Spleen (tissue), 11 donors: ENCODE results near the gene SLIT1. TPM values are rescaled to one million over a fixed set of nuclear protein-coding genes. Genes with fewer than 3 reads are reported as not detected.

ENCODE experiments used
- DNase-seq: peaks from one replicate; pipeline ENCODE4 v3.0.0-alpha.2; 2020
- H3K27ac ChIP-seq, 8 donors: fragments of 200-600 bp; sonication (generic) in 7 of 8; 1 replicate in 4 of 8; 2 replicates in 4 of 8; pipeline versions ENCODE4 v1.5.0 to v1.8.0; 2016 to 2021; ENCODE audit warnings: inconsistent platforms in 4 of 8, mild to moderate bottlenecking in 4 of 8, moderate library complexity in 1 of 8
- H3K27me3 ChIP-seq, 7 donors: fragments of 200-600 bp; sonication (generic) in 6 of 7; replicated peaks in 1 of 7; 1 replicate in 4 of 7; 2 replicates in 3 of 7; pipeline versions ENCODE4 v1.5.0 to v1.8.0; 2016 to 2021; ENCODE audit warnings: inconsistent platforms in 3 of 7, mild to moderate bottlenecking in 1 of 7
- H3K36me3 ChIP-seq, 6 donors: fragments of 200-600 bp; sonication (generic) in 5 of 6; 1 replicate in 4 of 6; 2 replicates in 2 of 6; pipeline versions ENCODE4 v1.5.0 to v1.8.0; 2016 to 2021; ENCODE audit warnings: inconsistent platforms in 2 of 6
- H3K4me1 ChIP-seq, 6 donors: fragments of 200-600 bp; sonication (generic) in 5 of 6; 1 replicate in 3 of 6; 2 replicates in 3 of 6; pipeline versions ENCODE4 v1.5.0 to v1.8.0; 2016 to 2021; ENCODE audit warnings: inconsistent platforms in 3 of 6
- H3K4me3 ChIP-seq, 8 donors: fragments of 200-600 bp; sonication (generic) in 7 of 8; 1 replicate in 4 of 8; 2 replicates in 4 of 8; pipeline versions ENCODE4 v1.5.0 to v1.8.0; 2016 to 2021; ENCODE audit warnings: inconsistent platforms in 4 of 8, mild to moderate bottlenecking in 4 of 8, moderate library complexity in 2 of 8
- H3K9me3 ChIP-seq, 8 donors: fragments of 200-600 bp; sonication (generic) in 7 of 8; 1 replicate in 4 of 8; 2 replicates in 4 of 8; pipeline versions ENCODE4 v1.5.0 to v1.8.0; 2016 to 2021; ENCODE audit warnings: inconsistent platforms in 4 of 8
- POLR2A ChIP-seq, 3 donors: fragments of 450-650 bp; IDR thresholded peaks; one replicate each; pipeline ENCODE4 v1.5.1; 2017; ENCODE audit warnings: antibody characterized with exemption in 3 of 3, mild to moderate bottlenecking in 1 of 3
- POLR2AphosphoS5 ChIP-seq, 3 donors: sonication (generic); formaldehyde crosslinking; IDR thresholded peaks; one replicate each; pipeline ENCODE4 v1.5.1; 2017; ENCODE audit warnings: antibody characterized with exemption in 3 of 3
- WGBS, 5 donors: extraction: QIAGEN DNeasy Blood & Tissue Kit in 3 of 5; methylation state at CpG; one replicate each; pipeline versions ENCODE4 v1.1.5 to v1.1.7; 2013 to 2018; 5-methylcytosine and 5-hydroxymethylcytosine counted together
- intact Hi-C: fragments of 100-400 bp; cut with DNase I; formaldehyde crosslinking; loops from one replicate; pipeline ENCODE4 v1.15.0; 2023; ENCODE audit warnings: low total_unique reads
- polyA plus RNA-seq, 3 donors: library from polyadenylated mRNA; stranded (reverse); fragments of 200-250 nt; gene quantifications; one replicate each; pipeline ENCODE4 v1.2.1, GENCODE V29; 2013
- total RNA-seq, 7 donors: library from RNA; depleted of rRNA in 3 of 7; stranded (reverse); fragments of >200 nt in 3 of 7; fragmentation: NEBNext Ultra II Directional in 4 of 7; extraction: Animal tissue kit (Norgen Biotek cat#: 25700) in 4 of 7; gene quantifications; one replicate each; pipeline versions ENCODE4 v1.1.0 to v1.2.1, GENCODE V29; 2016 to 2021
- TF ChIP-seq, protein P1 (sequence below), 11 experiments: fragments of 200-600 bp in 7 of 11; fragments of 450-650 bp in 4 of 11; sonication (generic) in 4 of 11; IDR thresholded peaks in 8 of 11; conservative IDR thresholded peaks in 3 of 11; 1 replicate in 7 of 11; 2 replicates in 4 of 11; pipeline versions ENCODE4 v1.4.0 to v1.8.0; 2016 to 2021; ENCODE audit warnings: antibody characterized with exemption in 11 of 11, inconsistent platforms in 4 of 11, mild to moderate bottlenecking in 1 of 11
- donor health status: healthy with polysubstance abuse.
- donor health status: DM: no; HTN: no; CAD: no; lungs with moderate emphysema.
- donor health status: DM: no; HTN: no; CAD: no.
- donor health status: Bipolar disorder and iron deficiency.
- donor health status: healthy.
- donor health status: DM: no; HTN: no; CAD: no.
- donor health status: DM: yes; HTN: yes; CAD: no.

Gene SLIT1
- total and polyA plus RNA-seq, 10 donors = 0.11 to 0.82 (median 0.52) TPM

DNA sequence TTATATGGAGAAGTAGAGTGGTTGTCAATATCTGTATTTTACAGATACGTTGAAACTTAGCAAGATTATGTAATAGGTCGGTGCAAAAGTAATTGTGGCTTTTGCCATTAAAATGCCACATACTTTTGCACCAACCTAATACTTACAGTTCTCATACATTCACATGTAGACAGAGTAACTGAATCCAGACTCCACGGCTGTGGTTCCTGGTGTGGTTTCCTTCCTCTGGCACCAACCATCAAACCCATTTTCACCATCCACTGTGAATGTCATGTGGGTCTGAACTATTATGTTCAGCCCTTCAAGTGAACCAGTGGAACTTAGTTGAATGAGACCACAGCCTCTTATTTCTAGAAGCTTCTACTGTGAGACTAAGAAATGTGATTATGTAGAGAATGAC lies 31.5 kb upstream of the SLIT1 start:
- TF ChIP-seq, protein P1, sequence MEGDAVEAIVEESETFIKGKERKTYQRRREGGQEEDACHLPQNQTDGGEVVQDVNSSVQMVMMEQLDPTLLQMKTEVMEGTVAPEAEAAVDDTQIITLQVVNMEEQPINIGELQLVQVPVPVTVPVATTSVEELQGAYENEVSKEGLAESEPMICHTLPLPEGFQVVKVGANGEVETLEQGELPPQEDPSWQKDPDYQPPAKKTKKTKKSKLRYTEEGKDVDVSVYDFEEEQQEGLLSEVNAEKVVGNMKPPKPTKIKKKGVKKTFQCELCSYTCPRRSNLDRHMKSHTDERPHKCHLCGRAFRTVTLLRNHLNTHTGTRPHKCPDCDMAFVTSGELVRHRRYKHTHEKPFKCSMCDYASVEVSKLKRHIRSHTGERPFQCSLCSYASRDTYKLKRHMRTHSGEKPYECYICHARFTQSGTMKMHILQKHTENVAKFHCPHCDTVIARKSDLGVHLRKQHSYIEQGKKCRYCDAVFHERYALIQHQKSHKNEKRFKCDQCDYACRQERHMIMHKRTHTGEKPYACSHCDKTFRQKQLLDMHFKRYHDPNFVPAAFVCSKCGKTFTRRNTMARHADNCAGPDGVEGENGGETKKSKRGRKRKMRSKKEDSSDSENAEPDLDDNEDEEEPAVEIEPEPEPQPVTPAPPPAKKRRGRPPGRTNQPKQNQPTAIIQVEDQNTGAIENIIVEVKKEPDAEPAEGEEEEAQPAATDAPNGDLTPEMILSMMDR (IDR thresholded peaks at IDR 0.05 in 8 of 11, conservative IDR thresholded peaks at IDR 0.05 in 3 of 11) = no peak
- TF ChIP-seq POLR2A (IDR thresholded peaks at IDR 0.05) (no peak), POLR2AphosphoS5 (IDR thresholded peaks at IDR 0.05) (no peak)
- H3K27me3 ChIP-seq = no peaks in the 10 kb centered on the region
- H3K9me3 ChIP-seq = no peaks in the 10 kb centered on the region
- H3K4me1 ChIP-seq = peaks cover 0 to 15% (median 11%) of the 10 kb centered on the region in 6 donors
- H3K36me3 ChIP-seq = peaks cover 0 to 24% (median 6%) of the 10 kb centered on the region in 6 donors
- WGBS, 5 donors = 34 to 47% (median 45%) methylated on average over 3 of the region's 3 CpGs
- no peak overlapping the region for H3K4me3 ChIP-seq
- DNase-seq = no peak
- intact Hi-C loops = no loop called here
- H3K27ac ChIP-seq = no peak overlapping the region

DNA sequence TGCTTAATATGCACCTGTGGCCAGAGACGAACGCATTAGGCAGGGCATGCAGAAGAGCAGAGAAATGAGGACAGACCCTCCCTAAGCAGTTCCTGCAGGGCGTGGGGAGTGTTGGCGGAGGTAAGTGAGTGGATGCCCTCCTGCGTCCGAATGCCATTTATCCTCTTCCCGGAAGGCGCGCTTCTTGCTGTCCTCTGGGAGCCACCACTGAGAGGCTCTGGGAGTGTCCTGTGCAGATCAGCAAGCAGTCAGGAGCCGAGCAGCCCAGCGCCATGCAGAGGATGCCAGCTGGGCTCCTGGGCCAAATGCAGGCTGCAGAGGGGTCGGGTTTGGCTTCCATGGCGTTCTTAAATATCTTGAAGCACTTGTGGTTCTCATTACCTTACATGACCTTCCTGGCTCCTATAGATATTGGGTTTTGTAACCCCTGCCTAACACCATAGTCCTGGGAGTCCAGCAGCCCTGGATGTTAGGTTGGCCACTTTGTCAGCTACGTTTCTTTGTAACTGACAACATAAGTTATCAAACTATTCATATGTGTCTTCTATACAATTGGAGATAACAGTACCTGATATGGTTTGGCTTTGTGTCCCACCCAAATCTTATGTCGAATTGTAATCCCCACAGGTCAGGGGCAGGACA lies 30.0 kb upstream of the SLIT1 start:
- Histone ChIP-seq H3K27ac (no peak overlapping the region), H3K4me3 (no peak overlapping the region), H3K4me1 (peaks cover 0 to 15% (median 11%) of the 10 kb centered on the region in 6 donors), H3K9me3 (no peaks in the 10 kb centered on the region), H3K27me3 (no peaks in the 10 kb centered on the region), H3K36me3 (peaks cover 0 to 8% (median 3%) of the 10 kb centered on the region in 6 donors)
- intact Hi-C loops = no loop called here
- WGBS, 5 donors = 83 to 95% (median 89%) methylated on average over 15 of the region's 15 CpGs
- no peak for TF ChIP-seq POLR2A (IDR thresholded peaks at IDR 0.05)
- no peak for TF ChIP-seq POLR2AphosphoS5 (IDR thresholded peaks at IDR 0.05)
- DNase-seq = no peak

DNA sequence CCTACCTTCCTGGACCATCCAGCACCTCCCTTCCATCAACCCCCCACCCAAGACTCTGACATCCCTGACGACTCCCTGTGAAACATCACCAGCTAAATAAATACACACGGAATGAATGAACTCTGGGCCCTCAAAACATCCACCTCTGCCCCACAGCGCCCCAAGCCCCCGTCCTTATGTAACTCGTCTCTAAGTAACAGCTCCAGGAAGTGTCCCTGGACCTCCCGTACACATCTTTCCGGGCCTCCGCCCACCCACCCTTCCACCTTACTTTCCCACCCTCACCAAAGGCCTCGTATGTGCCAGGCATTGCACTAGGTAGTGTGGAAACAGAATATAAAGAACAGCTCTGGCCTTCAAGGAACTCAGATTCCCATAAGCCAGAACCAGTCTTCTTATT lies 27.7 kb upstream of the SLIT1 start:
- DNase-seq = no peak

DNA sequence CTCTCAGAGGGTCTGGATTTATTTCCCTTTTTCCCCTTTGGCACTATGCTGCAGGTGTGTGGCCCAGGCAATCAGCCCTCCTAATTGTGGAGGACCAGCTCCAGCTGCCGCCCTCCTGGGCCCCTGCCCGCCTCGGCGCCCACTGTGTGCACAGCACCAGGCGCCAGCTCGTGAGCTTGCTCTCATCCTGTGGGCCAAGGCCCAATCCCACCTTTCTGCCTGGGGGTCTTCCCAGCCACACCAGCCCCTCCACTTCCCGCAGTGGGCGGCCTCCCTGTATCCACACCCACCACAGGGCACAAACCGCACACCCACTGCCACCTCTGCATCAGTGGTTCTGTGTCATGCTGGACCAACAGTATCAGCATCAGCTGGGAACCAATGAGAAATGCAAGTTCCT lies 25.5 kb upstream of the SLIT1 start:
- H3K4me1 ChIP-seq = no peaks in the 10 kb centered on the region
- H3K27ac ChIP-seq = no peak overlapping the region
- no peak for DNase-seq
- H3K4me3 ChIP-seq = no peak overlapping the region
- H3K9me3 ChIP-seq = no peaks in the 10 kb centered on the region
- H3K36me3 ChIP-seq = no peaks in the 10 kb centered on the region
- 86 to 95% (median 90%) methylated on average over 9 of the region's 9 CpGs for WGBS, 5 donors
- H3K27me3 ChIP-seq = peaks cover 0 to 7% (median 0%) of the 10 kb centered on the region in 7 donors
- TF ChIP-seq POLR2AphosphoS5 (IDR thresholded peaks at IDR 0.05) = no peak
- TF ChIP-seq, protein P1 (IDR thresholded peaks at IDR 0.05 in 8 of 11, conservative IDR thresholded peaks at IDR 0.05 in 3 of 11) = no peak
- no peak for TF ChIP-seq POLR2A (IDR thresholded peaks at IDR 0.05)
- intact Hi-C loops = loop anchor here (2.0 kb wide), 1 partner anchor 138 kb away; no protein-coding TSS in a partner anchor

More for the DNA sequence above, 27.7 kb upstream of the SLIT1 start:
- WGBS, 5 donors = 64 to 82% (median 71%) methylated on average over 9 of the region's 9 CpGs
- TF ChIP-seq, protein P1 (IDR thresholded peaks at IDR 0.05 in 8 of 11, conservative IDR thresholded peaks at IDR 0.05 in 3 of 11) = no peak
- TF ChIP-seq POLR2A (IDR thresholded peaks at IDR 0.05) (no peak), POLR2AphosphoS5 (IDR thresholded peaks at IDR 0.05) (no peak)
- Histone ChIP-seq H3K9me3 (no peaks in the 10 kb centered on the region), H3K4me1 (peaks cover 0 to 14% (median 10%) of the 10 kb centered on the region in 6 donors), H3K36me3 (no peaks in the 10 kb centered on the region), H3K4me3 (no peak overlapping the region), H3K27ac (no peak overlapping the region), H3K27me3 (peaks cover 0 to 7% (median 0%) of the 10 kb centered on the region in 7 donors)
- intact Hi-C loops = no loop called here
